ENCODE results near the gene DHX34.

DNA sequence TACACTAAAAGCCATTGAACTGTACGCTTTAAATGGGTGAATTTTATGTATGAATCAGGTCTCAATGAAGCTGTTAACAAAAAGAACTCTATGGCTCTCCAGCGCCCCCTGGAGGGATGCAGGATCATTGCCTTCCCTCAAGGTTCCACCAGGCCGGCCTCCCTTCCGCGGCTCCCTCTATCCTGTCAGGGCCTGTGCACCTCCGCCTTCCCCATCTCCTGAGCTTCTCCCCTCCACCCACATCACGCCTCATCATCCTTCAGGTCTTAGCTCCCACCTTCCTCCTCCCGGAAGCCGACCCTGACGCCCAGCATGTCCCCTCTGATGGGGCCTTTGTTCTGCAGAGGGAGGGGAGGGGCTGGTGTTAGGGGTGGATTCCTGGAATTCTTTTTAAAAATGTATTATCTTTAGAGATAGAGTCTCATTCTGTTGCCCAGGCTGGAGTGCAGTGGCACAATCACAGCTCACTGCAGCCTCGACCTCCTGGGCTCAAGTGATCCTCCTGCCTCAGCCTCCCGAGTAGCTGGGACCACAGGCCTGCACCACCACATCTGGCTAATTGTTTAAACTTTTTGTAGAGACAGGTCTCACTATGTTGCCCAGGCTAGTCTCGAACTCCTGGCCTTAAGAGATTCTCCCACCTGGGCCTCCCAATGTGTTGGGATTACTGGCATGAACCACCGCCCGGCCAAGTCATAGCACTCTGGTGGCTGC, 42.6 kb downstream of the DHX34 start:
- no peak for TF ChIP-seq EZH2 (IDR thresholded peaks at IDR 0.05; ENCODE audit: insufficient read depth, poor library complexity, severe bottlenecking)
- no peak for TF ChIP-seq EZH2phosphoT487 (IDR thresholded peaks at IDR 0.05; ENCODE audit: insufficient read depth, low read depth)
